ENCODE results near the gene RRBP1. TPM values are rescaled to one million over a fixed set of nuclear protein-coding genes. Genes with fewer than 3 reads are reported as not detected.
A peak's percentile ranks its signal among the peaks of the same experiment; 100 is the strongest.

The RRBP1 gene
- total and polyA plus RNA-seq, 4 experiments from 2014 or later, result 0.63 to 33.7 (median 21.0) TPM

DNA sequence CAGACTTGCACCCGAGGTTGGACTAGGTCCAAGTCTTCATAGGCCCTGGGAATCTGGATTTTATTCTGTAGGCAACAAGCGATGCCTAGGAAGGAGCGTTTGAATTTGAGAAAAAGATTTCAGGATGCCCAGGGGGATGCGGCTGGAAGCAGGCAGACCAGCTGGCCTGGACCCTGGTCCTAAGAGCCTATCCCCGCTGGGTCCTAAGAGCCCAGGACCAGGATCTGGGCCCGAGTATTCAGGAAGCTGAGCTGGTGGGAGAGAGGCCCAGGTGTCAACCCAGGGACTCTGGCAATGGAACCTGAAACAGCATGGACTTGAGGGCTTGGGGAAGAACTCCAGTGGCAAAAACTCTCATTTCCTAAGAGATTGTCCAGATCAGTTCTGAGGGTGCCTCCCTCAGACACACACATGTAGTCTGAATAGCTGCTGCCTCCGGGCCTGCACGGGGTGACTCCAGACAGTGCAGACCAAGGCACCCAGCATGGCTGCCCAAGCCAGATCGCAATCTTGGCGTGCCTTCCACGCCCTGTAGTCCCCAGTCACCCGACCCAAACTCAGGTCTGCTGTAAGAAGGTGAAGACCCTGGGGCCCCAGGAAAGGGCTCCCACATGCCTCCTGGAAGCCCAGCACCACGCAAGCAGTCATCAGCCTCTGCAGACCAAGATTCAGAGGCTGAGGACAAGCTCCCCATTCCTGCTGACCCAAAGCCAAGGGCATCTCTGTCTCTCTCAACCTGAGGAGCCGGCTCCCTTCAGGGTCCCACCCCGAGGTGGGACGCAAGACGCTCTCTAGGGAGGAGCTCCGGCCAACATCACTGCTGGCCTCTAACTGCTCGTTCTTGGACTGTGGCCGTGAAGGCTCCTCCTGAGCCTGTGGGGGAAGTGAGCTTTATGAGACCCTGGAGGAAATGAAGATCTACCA is 34.4 kb downstream of the RRBP1 start:
- no peak overlapping the region for H3K27ac Mint-ChIP-seq
- ChIA-PET CTCF (ENCODE audit: partially characterized antibody) (interaction anchor here (0.5 to 3.7 kb wide), 7 partner anchors 74 to 900 kb away, joined by 3 to 22 read pairs (median 3); no protein-coding TSS in a partner anchor), POLR2A (ENCODE audit: partially characterized antibody) (no interaction called here)
- no peaks in the 10 kb centered on the region for H3K9me3 Mint-ChIP-seq
- H3K27me3 Mint-ChIP-seq, result no peaks in the 10 kb centered on the region
- H3K4me1 Mint-ChIP-seq, result peaks cover 2 to 11% (median 4%) of the 10 kb centered on the region in 4 donors
- H3K27ac ChIP-seq (ENCODE audit: low read depth, low read length), result no peak overlapping the region
- no peaks in the 10 kb centered on the region for H3K4me1 ChIP-seq (ENCODE audit: insufficient read depth, low read length)
- H3K36me3 Mint-ChIP-seq, result peaks cover 0 to 1% of the 10 kb centered on the region in 2 donors
- no peak for DNase-seq
- intact Hi-C loops (cut with micrococcal nuclease), result no loop called here
- no peaks in the 10 kb centered on the region for H3K36me3 ChIP-seq (ENCODE audit: insufficient read depth, low read length)
- H3K9me3 ChIP-seq (ENCODE audit: control insufficient read depth in 1 of 2, low read length in 2 of 2), result no peaks in the 10 kb centered on the region
- no peak overlapping the region for H3K4me3 ChIP-seq (ENCODE audit: low read length in 2 of 2)
- no peak overlapping the region for H3K4me3 Mint-ChIP-seq
- H3K27me3 ChIP-seq (ENCODE audit: insufficient read depth, low read length), result no peaks in the 10 kb centered on the region

DNA sequence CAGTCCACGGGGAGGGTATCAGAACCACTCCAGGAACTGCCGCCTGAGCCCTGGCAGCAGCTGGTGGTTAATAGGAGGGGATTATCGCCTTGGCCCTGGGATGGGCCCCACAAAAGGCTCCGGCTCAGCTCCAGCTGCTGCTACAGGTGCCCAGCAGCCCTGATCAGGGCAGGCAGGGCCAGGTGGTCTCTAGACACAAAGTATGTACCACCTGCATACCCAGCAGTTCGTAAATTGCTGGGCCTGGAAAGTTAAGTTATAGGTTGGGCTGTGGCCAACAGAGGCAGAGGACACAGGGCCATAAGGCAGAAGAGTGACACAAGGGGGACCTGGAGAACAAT is 35.1 kb downstream of the RRBP1 start:
- POLR2A ChIA-PET (ENCODE audit: partially characterized antibody), result no interaction called here
- Mint-ChIP-seq H3K27ac (peak overlapping the region in 1 of 7 donors; percentile 29), H3K36me3 (peaks cover 0 to 1% of the 10 kb centered on the region in 2 donors), H3K4me1 (peaks cover 2 to 11% (median 4%) of the 10 kb centered on the region in 4 donors), H3K4me3 (no peak overlapping the region), H3K27me3 (no peaks in the 10 kb centered on the region), H3K9me3 (no peaks in the 10 kb centered on the region)
- intact Hi-C loops (cut with micrococcal nuclease), result no loop called here
- no peaks in the 10 kb centered on the region for H3K4me1 ChIP-seq (ENCODE audit: insufficient read depth, low read length)
- no peaks in the 10 kb centered on the region for H3K27me3 ChIP-seq (ENCODE audit: insufficient read depth, low read length)
- CTCF ChIA-PET (ENCODE audit: partially characterized antibody), result interaction anchor here (0.5 to 1.4 kb wide), 2 partner anchors 73 to 110 kb away, joined by 3 to 4 read pairs; no protein-coding TSS in a partner anchor
- no peak overlapping the region for H3K4me3 ChIP-seq (ENCODE audit: low read length in 2 of 2)
- no peaks in the 10 kb centered on the region for H3K36me3 ChIP-seq (ENCODE audit: insufficient read depth, low read length)
- no peak for DNase-seq
- H3K9me3 ChIP-seq (ENCODE audit: control insufficient read depth in 1 of 2, low read length in 2 of 2), result no peaks in the 10 kb centered on the region
- no peak overlapping the region for H3K27ac ChIP-seq (ENCODE audit: low read depth, low read length)

DNA sequence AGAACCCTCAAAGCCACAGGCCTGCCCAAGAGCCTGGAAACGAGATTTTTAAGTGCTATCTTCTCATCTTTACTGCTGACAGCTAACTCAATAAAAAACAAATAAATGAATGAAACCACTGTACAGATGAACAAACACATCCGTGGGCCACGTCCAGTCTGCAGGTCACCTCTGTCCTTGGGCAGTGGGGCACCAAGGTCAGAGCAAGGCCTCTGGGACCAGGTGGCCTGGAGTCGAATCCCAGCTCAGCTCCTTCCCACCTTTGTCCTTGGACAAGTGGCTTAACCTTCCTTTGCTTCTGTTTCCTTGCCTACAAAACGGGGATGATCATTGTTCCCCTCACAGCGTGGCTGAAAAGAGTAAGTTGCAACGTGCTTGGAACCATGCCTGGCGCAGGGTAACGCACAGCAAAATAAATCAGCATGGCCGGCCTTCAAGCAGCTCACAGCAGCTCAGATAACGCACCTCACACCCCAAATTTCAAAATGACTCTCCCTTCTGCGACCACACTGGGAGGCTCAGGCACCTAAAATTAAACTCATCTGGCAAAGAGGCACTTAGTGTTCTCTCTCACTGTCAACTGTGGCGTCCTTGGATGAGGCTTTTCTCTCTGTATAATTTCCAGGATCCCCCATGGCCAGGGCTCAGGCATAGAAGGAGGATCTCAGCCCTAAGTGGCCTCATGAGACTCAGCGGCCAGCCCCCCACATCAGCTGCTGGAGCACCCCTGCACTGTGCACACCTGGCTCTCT is 35.7 kb downstream of the RRBP1 start:
- peaks cover 2 to 11% (median 4%) of the 10 kb centered on the region in 4 donors for H3K4me1 Mint-ChIP-seq
- no peaks in the 10 kb centered on the region for H3K9me3 Mint-ChIP-seq
- POLR2A ChIA-PET (ENCODE audit: partially characterized antibody), result no interaction called here
- no peaks in the 10 kb centered on the region for H3K36me3 ChIP-seq (ENCODE audit: insufficient read depth, low read length)
- H3K27me3 ChIP-seq (ENCODE audit: insufficient read depth, low read length), result no peaks in the 10 kb centered on the region
- no peaks in the 10 kb centered on the region for H3K9me3 ChIP-seq (ENCODE audit: control insufficient read depth in 1 of 2, low read length in 2 of 2)
- H3K27me3 Mint-ChIP-seq, result no peaks in the 10 kb centered on the region
- no peaks in the 10 kb centered on the region for H3K4me1 ChIP-seq (ENCODE audit: insufficient read depth, low read length)
- intact Hi-C loops (cut with micrococcal nuclease), result no loop called here
- no peak overlapping the region for H3K4me3 Mint-ChIP-seq
- H3K27ac ChIP-seq (ENCODE audit: low read depth, low read length), result no peak overlapping the region
- CTCF ChIA-PET (ENCODE audit: partially characterized antibody), result interaction anchor here (1.3 to 1.4 kb wide), 2 partner anchors 9 to 110 kb away, joined by 3 to 4 read pairs; no protein-coding TSS in a partner anchor
- DNase-seq, result no peak
- H3K36me3 Mint-ChIP-seq, result peaks cover under 1 to 3% of the 10 kb centered on the region in 2 donors
- H3K4me3 ChIP-seq (ENCODE audit: low read length in 2 of 2), result no peak overlapping the region
- H3K27ac Mint-ChIP-seq, result peak overlapping the region in 1 of 7 donors; percentile 46

DNA sequence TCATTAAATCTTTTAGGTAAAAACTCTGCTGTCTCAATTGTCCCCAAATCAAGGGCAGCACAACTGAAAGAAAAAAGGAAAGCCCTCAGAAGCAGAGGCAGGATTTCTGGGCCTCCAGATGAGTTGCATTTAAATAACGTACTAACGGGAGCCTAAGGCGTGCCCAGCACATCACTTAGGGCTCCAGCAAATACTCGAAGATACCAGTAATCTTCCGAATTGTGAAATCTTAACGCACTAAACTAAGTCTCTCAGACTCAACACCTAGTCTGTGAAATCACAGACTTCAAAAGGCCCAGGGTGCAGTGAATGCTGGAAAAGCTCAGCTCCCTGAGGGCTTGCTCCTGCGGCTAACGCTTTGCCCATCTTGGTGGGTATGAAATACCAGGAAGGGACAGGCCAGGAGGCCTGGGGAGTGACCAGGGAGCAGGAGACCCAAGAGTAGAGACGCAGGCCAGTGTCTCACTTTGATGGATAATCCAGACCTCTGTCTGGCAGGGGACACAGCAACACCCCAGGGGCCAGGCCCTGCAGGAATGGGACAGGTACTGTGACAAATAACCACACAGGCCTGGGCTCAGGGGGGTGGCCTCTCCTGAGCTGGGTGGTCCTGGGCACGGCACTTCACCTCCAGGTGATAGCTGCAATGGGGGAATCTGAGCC is 36.4 kb downstream of the RRBP1 start:
- H3K36me3 ChIP-seq (ENCODE audit: insufficient read depth, low read length), result no peaks in the 10 kb centered on the region
- DNase-seq, result no peak
- CTCF ChIA-PET (ENCODE audit: partially characterized antibody), result interaction anchor here (1.3 to 1.4 kb wide), 2 partner anchors 9 to 109 kb away, joined by 3 to 4 read pairs; no protein-coding TSS in a partner anchor

DNA sequence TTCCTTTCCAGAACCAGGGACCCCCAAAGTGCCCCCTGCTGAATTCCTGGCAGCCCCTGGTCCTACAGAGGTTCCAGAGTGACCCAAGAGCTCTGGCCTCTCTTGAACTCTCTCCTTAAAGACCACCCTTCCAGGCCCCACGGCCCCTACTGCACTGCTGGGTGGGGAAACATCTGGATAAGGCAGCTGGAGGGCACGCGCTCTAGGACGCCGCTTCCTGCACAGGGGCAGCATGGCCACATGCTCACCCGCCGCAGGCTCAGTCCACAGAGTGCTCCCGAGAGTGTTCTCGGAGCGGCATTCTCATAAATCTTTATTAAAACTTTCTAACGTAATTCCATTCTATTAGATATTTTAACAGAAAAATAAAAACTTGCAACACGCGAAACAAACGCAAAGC is 37.0 kb downstream of the RRBP1 start:
- Histone ChIP-seq H3K9me3 (ENCODE audit: control insufficient read depth in 1 of 2, low read length in 2 of 2) (no peaks in the 10 kb centered on the region), H3K36me3 (ENCODE audit: insufficient read depth, low read length) (no peaks in the 10 kb centered on the region), H3K4me3 (ENCODE audit: low read length in 2 of 2) (no peak overlapping the region), H3K27me3 (ENCODE audit: insufficient read depth, low read length) (no peaks in the 10 kb centered on the region), H3K27ac (ENCODE audit: low read depth, low read length) (no peak overlapping the region), H3K4me1 (ENCODE audit: insufficient read depth, low read length) (no peaks in the 10 kb centered on the region)
- Mint-ChIP-seq H3K4me1 (peaks cover 2 to 8% (median 4%) of the 10 kb centered on the region in 4 donors), H3K27me3 (no peaks in the 10 kb centered on the region), H3K27ac (no peak overlapping the region), H3K9me3 (no peaks in the 10 kb centered on the region), H3K36me3 (peaks cover 3 to 11% of the 10 kb centered on the region in 2 donors), H3K4me3 (no peak overlapping the region)
- ChIA-PET CTCF (ENCODE audit: partially characterized antibody) (interaction anchor here (1.3 kb wide), 1 partner anchor 10 kb away, joined by 3 read pairs; no protein-coding TSS in a partner anchor), POLR2A (ENCODE audit: partially characterized antibody) (no interaction called here)
- no peak for DNase-seq
- intact Hi-C loops (cut with micrococcal nuclease), result no loop called here

More for the DNA sequence above, 36.4 kb downstream of the RRBP1 start:
- POLR2A ChIA-PET (ENCODE audit: partially characterized antibody), result no interaction called here
- H3K4me1 Mint-ChIP-seq, result peaks cover 2 to 8% (median 4%) of the 10 kb centered on the region in 4 donors
- no peaks in the 10 kb centered on the region for H3K27me3 Mint-ChIP-seq
- no peaks in the 10 kb centered on the region for H3K9me3 ChIP-seq (ENCODE audit: control insufficient read depth in 1 of 2, low read length in 2 of 2)
- H3K27me3 ChIP-seq (ENCODE audit: insufficient read depth, low read length), result no peaks in the 10 kb centered on the region
- H3K36me3 Mint-ChIP-seq, result peaks cover 3 to 6% of the 10 kb centered on the region in 2 donors
- intact Hi-C loops (cut with micrococcal nuclease), result no loop called here
- no peak overlapping the region for H3K27ac ChIP-seq (ENCODE audit: low read depth, low read length)
- H3K9me3 Mint-ChIP-seq, result no peaks in the 10 kb centered on the region
- no peak overlapping the region for H3K4me3 ChIP-seq (ENCODE audit: low read length in 2 of 2)
- H3K27ac Mint-ChIP-seq, result no peak overlapping the region
- no peak overlapping the region for H3K4me3 Mint-ChIP-seq
- H3K4me1 ChIP-seq (ENCODE audit: insufficient read depth, low read length), result no peaks in the 10 kb centered on the region

DNA sequence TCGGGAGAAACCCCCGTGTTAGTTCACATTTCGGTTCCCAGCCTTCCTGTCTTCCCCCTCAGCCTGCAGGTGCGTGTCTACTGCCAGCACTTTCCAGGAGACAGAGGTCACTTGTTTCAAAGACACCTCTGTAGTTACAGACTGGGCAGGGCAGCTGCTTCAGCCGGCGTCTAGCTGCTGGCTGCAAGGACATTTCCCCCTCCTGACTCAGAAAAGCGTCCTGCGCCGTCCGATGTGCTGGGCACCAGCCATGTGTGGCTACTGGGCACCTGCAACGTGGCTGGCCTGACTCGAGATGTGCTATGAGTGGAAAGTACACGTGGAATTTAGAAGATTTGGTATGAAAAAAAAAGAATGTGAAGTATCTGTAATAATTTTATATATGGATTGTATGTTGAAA is 37.6 kb downstream of the RRBP1 start:
- Mint-ChIP-seq H3K27me3 (no peaks in the 10 kb centered on the region), H3K9me3 (no peaks in the 10 kb centered on the region), H3K27ac (no peak overlapping the region), H3K36me3 (peaks cover 3 to 15% of the 10 kb centered on the region in 2 donors), H3K4me1 (peaks cover 2 to 8% (median 4%) of the 10 kb centered on the region in 4 donors), H3K4me3 (no peak overlapping the region)
- POLR2A ChIA-PET (ENCODE audit: partially characterized antibody), result no interaction called here
- no peaks in the 10 kb centered on the region for H3K27me3 ChIP-seq (ENCODE audit: insufficient read depth, low read length)
- intact Hi-C loops (cut with micrococcal nuclease), result no loop called here
- H3K9me3 ChIP-seq (ENCODE audit: control insufficient read depth in 1 of 2, low read length in 2 of 2), result no peaks in the 10 kb centered on the region
- no peaks in the 10 kb centered on the region for H3K4me1 ChIP-seq (ENCODE audit: insufficient read depth, low read length)
- no peak overlapping the region for H3K27ac ChIP-seq (ENCODE audit: low read depth, low read length)
- no peak overlapping the region for H3K4me3 ChIP-seq (ENCODE audit: low read length in 2 of 2)
- CTCF ChIA-PET (ENCODE audit: partially characterized antibody), result no interaction called here
- DNase-seq, result no peak
- H3K36me3 ChIP-seq (ENCODE audit: insufficient read depth, low read length), result no peaks in the 10 kb centered on the region

Data from CD4-positive, alpha-beta memory T cell (primary cell).